H9 (cell line): ENCODE measurements around the gene DRG1. TPM values are rescaled to one million over a fixed set of nuclear protein-coding genes. Genes with fewer than 3 reads are reported as not detected.

Source experiments
- DNase-seq: peaks from one replicate; pipeline ENCODE4 v3.0.0-alpha.2; 2017
- H2AFZ ChIP-seq: one replicate; pipeline ENCODE4 v1.6.1; 2013; ENCODE audit warnings: mild to moderate bottlenecking, low read length, control low read depth, moderate library complexity
- H2AK5ac ChIP-seq: 2 replicates; pipeline ENCODE4 v1.6.1; 2013; ENCODE audit warnings: low read length, control low read depth, mixed read lengths; ENCODE audit not compliant: insufficient read length
- H2BK120ac ChIP-seq: one replicate; pipeline ENCODE4 v1.6.1; 2013; ENCODE audit warnings: low read depth, mild to moderate bottlenecking, low read length, control low read depth, inconsistent platforms; ENCODE audit not compliant: poor library complexity, severe bottlenecking
- H2BK12ac ChIP-seq: 2 replicates; pipeline ENCODE4 v1.6.1; 2013; ENCODE audit warnings: low read length, control low read depth, mixed read lengths, low read depth; ENCODE audit not compliant: insufficient read length
- H2BK15ac ChIP-seq: 2 replicates; pipeline ENCODE4 v1.6.1; 2013; ENCODE audit warnings: low read depth, low read length, control low read depth
- H2BK20ac ChIP-seq: one replicate; pipeline ENCODE4 v1.6.1; 2013; ENCODE audit warnings: low read depth, mild to moderate bottlenecking, low read length, control low read depth, inconsistent platforms; ENCODE audit not compliant: poor library complexity, severe bottlenecking
- H2BK5ac ChIP-seq: 2 replicates; pipeline ENCODE4 v1.6.1; 2013; ENCODE audit warnings: low read length, control low read depth, mixed read lengths; ENCODE audit not compliant: insufficient read length
- H3K14ac ChIP-seq: 2 replicates; pipeline ENCODE4 v1.6.1; 2013; ENCODE audit warnings: low read length, control low read depth; ENCODE audit not compliant: insufficient read depth
- H3K18ac ChIP-seq: 2 replicates; pipeline ENCODE4 v1.6.1; 2013; ENCODE audit warnings: low read depth, mild to moderate bottlenecking, mixed read lengths, low read length, control low read depth; ENCODE audit not compliant: insufficient read length
- H3K23ac ChIP-seq: 2 replicates; pipeline ENCODE4 v1.6.1; 2013; ENCODE audit warnings: low read length, control low read depth, mixed read lengths, low read depth; ENCODE audit not compliant: insufficient read length
- H3K23me2 ChIP-seq: 2 replicates; pipeline ENCODE4 v1.6.1; 2013; ENCODE audit warnings: low read depth, mild to moderate bottlenecking, mixed read lengths, low read length, control low read depth; ENCODE audit not compliant: insufficient read length, poor library complexity, severe bottlenecking
- H3K27ac ChIP-seq: 2 replicates; pipeline ENCODE4 v1.5.1; 2013; ENCODE audit warnings: low read length, control low read depth, mixed read lengths, low read depth; ENCODE audit not compliant: insufficient read length
- H3K27me3 ChIP-seq: 2 replicates; pipeline ENCODE4 v1.6.1; 2013; ENCODE audit warnings: low read length, control low read depth, inconsistent platforms; ENCODE audit not compliant: insufficient read depth
- H3K4ac ChIP-seq: 2 replicates; pipeline ENCODE4 v1.6.1; 2013; ENCODE audit warnings: low read depth, mild to moderate bottlenecking, control low read depth, inconsistent platforms, low read length, moderate library complexity
- H3K4me1 ChIP-seq: 2 replicates; pipeline ENCODE4 v1.6.1; 2013; ENCODE audit warnings: low read length, control low read depth, inconsistent platforms; ENCODE audit not compliant: insufficient read depth
- H3K4me2 ChIP-seq: 2 replicates; pipeline ENCODE4 v1.6.1; 2013; ENCODE audit warnings: low read length, control low read depth, mixed read lengths; ENCODE audit not compliant: insufficient read length, insufficient read depth
- H3K56ac ChIP-seq: 2 replicates; pipeline ENCODE4 v1.6.1; 2013; ENCODE audit warnings: low read depth, mild to moderate bottlenecking, mixed read lengths, low read length, control low read depth; ENCODE audit not compliant: insufficient read length
- H3K79me1 ChIP-seq: 2 replicates; pipeline ENCODE4 v1.6.1; 2013; ENCODE audit warnings: low read depth, mild to moderate bottlenecking, moderate library complexity, low read length, control low read depth, inconsistent platforms; ENCODE audit not compliant: insufficient read depth, poor library complexity, severe bottlenecking
- H3K79me2 ChIP-seq: 2 replicates; pipeline ENCODE4 v1.6.1; 2013; ENCODE audit warnings: low read length, control low read depth, inconsistent platforms; ENCODE audit not compliant: insufficient read depth
- H3K9ac ChIP-seq: 2 replicates; pipeline ENCODE4 v1.6.1; 2013; ENCODE audit warnings: low read length, control low read depth, mixed read lengths; ENCODE audit not compliant: insufficient read length; ENCODE audit errors: extremely low read depth
- H3K9me3 ChIP-seq: one replicate; pipeline ENCODE4 v1.6.1; 2013; ENCODE audit warnings: low read depth, low read length, inconsistent platforms; ENCODE audit not compliant: control insufficient read depth
- H3T11ph ChIP-seq: one replicate; pipeline ENCODE4 v1.6.1; 2013; ENCODE audit warnings: mild to moderate bottlenecking, low read length, control low read depth, inconsistent platforms
- H4K20me1 ChIP-seq: one replicate; pipeline ENCODE4 v1.6.1; 2013; ENCODE audit not compliant: control insufficient read depth, insufficient read length, insufficient read depth
- H4K5ac ChIP-seq: 2 replicates; pipeline ENCODE4 v1.6.1; 2013; ENCODE audit warnings: low read depth, mild to moderate bottlenecking, mixed read lengths, low read length, control low read depth; ENCODE audit not compliant: insufficient read length
- H4K8ac ChIP-seq: replicated peaks from 2 replicates; pipeline ENCODE4 v1.6.1; 2013; ENCODE audit warnings: low read length, control low read depth, mixed read lengths, low read depth; ENCODE audit not compliant: insufficient read length
- H4K91ac ChIP-seq: 2 replicates; pipeline ENCODE4 v1.6.1; 2013; ENCODE audit warnings: low read depth, mild to moderate bottlenecking, moderate library complexity, mixed read lengths, low read length, control low read depth; ENCODE audit not compliant: insufficient read length
- H3K27ac Mint-ChIP-seq, 3 experiments: 2 replicates in 2 of 3; 3 replicates in 1 of 3; pipeline ENCODE4 v1.8.0; 2020 to 2021; ENCODE audit warnings: mixed read lengths in 3 of 3, mild to moderate bottlenecking in 1 of 3, moderate library complexity in 1 of 3
- H3K27me3 Mint-ChIP-seq: 2 replicates; pipeline ENCODE4 v1.8.0; 2021; ENCODE audit warnings: low read depth, mild to moderate bottlenecking, moderate library complexity, mixed read lengths
- H3K36me3 Mint-ChIP-seq, 3 experiments: 2 replicates in 2 of 3; 3 replicates in 1 of 3; pipeline ENCODE4 v1.8.0; 2020 to 2021; ENCODE audit warnings: low read depth in 3 of 3, mixed read lengths in 3 of 3; ENCODE audit not compliant: insufficient read depth in 1 of 3
- H3K4me1 Mint-ChIP-seq, 2 experiments: 2 replicates each; pipeline ENCODE4 v1.8.0; 2020; ENCODE audit warnings: mixed read lengths in 2 of 2
- H3K4me3 Mint-ChIP-seq, 2 experiments: 2 replicates in 1 of 2; 3 replicates in 1 of 2; pipeline ENCODE4 v1.8.0; 2020 to 2021; ENCODE audit warnings: mild to moderate bottlenecking in 2 of 2, mixed read lengths in 2 of 2, moderate library complexity in 1 of 2
- H3K9me3 Mint-ChIP-seq, 2 experiments: 2 replicates in 1 of 2; 3 replicates in 1 of 2; pipeline ENCODE4 v1.8.0; 2020; ENCODE audit warnings: mild to moderate bottlenecking in 2 of 2, mixed read lengths in 2 of 2, moderate library complexity in 1 of 2
- WGBS: extraction: QIAGEN DNeasy Blood & Tissue Kit; methylation state at CpG from one replicate; pipeline ENCODE4 v1.1.7; 2013; ENCODE audit warnings: missing lambda C conversion rate, low lambda C conversion rate, mixed read lengths; ENCODE audit not compliant: insufficient read length; ENCODE audit errors: extremely low coverage; 5-methylcytosine and 5-hydroxymethylcytosine counted together
- total RNA-seq: library from RNA; stranded (reverse); gene quantifications from 2 replicates; pipeline ENCODE4 v1.2.1, GENCODE V29; 2021
- TF ChIP-seq, protein P1 (sequence below): fragments of 200-600 bp; sonication (generic); conservative IDR thresholded peaks from 3 replicates; pipeline ENCODE4 v1.8.0; 2021; ENCODE audit warnings: antibody characterized with exemption, mild to moderate bottlenecking

DRG1 gene
- total RNA-seq, 1 experiment from 2014 or later = 89.5 TPM

- Mint-ChIP-seq H3K27me3 (no peaks in the 10 kb centered on the region), H3K9me3 (no peaks in the 10 kb centered on the region)
Measured at GRCh38 chr22:31367426-31367825, 32.0 kb upstream of the DRG1 start.

More at GRCh38 chr22:31367426-31367825, 32.0 kb upstream of the DRG1 start:
- H3K23ac ChIP-seq = no peak overlapping the region
- no peak overlapping the region for H2BK5ac ChIP-seq
- H3K36me3 Mint-ChIP-seq = no peaks in the 10 kb centered on the region
- no peak overlapping the region for H3K4me2 ChIP-seq
- no peak overlapping the region for H2BK15ac ChIP-seq
- no peaks in the 10 kb centered on the region for H3K79me2 ChIP-seq
- no peak overlapping the region for H2AFZ ChIP-seq
- no CpG with 5 or more reads among the region's 3 CpGs for WGBS
- H4K91ac ChIP-seq = no peak overlapping the region
- no peak overlapping the region for H3K56ac ChIP-seq
- no peak overlapping the region for H2AK5ac ChIP-seq
- H3K4me3 Mint-ChIP-seq = no peak overlapping the region
- TF ChIP-seq, protein P1, sequence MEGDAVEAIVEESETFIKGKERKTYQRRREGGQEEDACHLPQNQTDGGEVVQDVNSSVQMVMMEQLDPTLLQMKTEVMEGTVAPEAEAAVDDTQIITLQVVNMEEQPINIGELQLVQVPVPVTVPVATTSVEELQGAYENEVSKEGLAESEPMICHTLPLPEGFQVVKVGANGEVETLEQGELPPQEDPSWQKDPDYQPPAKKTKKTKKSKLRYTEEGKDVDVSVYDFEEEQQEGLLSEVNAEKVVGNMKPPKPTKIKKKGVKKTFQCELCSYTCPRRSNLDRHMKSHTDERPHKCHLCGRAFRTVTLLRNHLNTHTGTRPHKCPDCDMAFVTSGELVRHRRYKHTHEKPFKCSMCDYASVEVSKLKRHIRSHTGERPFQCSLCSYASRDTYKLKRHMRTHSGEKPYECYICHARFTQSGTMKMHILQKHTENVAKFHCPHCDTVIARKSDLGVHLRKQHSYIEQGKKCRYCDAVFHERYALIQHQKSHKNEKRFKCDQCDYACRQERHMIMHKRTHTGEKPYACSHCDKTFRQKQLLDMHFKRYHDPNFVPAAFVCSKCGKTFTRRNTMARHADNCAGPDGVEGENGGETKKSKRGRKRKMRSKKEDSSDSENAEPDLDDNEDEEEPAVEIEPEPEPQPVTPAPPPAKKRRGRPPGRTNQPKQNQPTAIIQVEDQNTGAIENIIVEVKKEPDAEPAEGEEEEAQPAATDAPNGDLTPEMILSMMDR = no peak
- no peak overlapping the region for H3K27ac Mint-ChIP-seq
- H3K23me2 ChIP-seq = no peaks in the 10 kb centered on the region
- H2BK12ac ChIP-seq = no peak overlapping the region
- H4K8ac ChIP-seq = no peak overlapping the region
- no peaks in the 10 kb centered on the region for H4K20me1 ChIP-seq
- no peak for DNase-seq
- no peaks in the 10 kb centered on the region for H3K79me1 ChIP-seq
- no peak overlapping the region for H2BK20ac ChIP-seq
- H3K18ac ChIP-seq = no peak overlapping the region
- no peak overlapping the region for H3K9ac ChIP-seq
- H3K9me3 ChIP-seq = no peaks in the 10 kb centered on the region
- H3T11ph ChIP-seq = no peak overlapping the region
- no peaks in the 10 kb centered on the region for H3K4me1 ChIP-seq
- no peaks in the 10 kb centered on the region for H3K27me3 ChIP-seq
- H3K14ac ChIP-seq = no peak overlapping the region
- H2BK120ac ChIP-seq = no peak overlapping the region
- H3K4ac ChIP-seq = no peak overlapping the region
- peaks cover 4 to 5% of the 10 kb centered on the region in 2 experiments; a peak in 3 of 4 replicates for H3K4me1 Mint-ChIP-seq
- H3K27ac ChIP-seq = no peak overlapping the region
- H4K5ac ChIP-seq = no peak overlapping the region
